RWPE2 (cell line): Measurements from ENCODE around the gene PTPRD.

Experiments
- ATAC-seq: fragments of 200-7000 bp; cut with Tn5 transposase; 3 replicates; pipeline ENCODE4 v1.9.1; 2021; ENCODE audit warnings: low read depth
- DNase-seq: peaks from one replicate; pipeline ENCODE4 v3.0.0-alpha.2; 2020; ENCODE audit warnings: low spot score
- H3K27ac ChIP-seq: fragments of 450-650 bp; 2 replicates; pipeline ENCODE4 v1.5.1; 2017; ENCODE audit warnings: mild to moderate bottlenecking; ENCODE audit not compliant: poor library complexity, severe bottlenecking
- H3K27me3 ChIP-seq: fragments of 250-450 bp; sonication (Bioruptor Pico); 2 replicates; pipeline ENCODE4 v1.5.1; 2021; ENCODE audit warnings: mild to moderate bottlenecking, moderate library complexity; ENCODE audit not compliant: insufficient read depth, poor library complexity, severe bottlenecking
- H3K36me3 ChIP-seq: fragments of 250-450 bp; sonication (Bioruptor Pico); 2 replicates; pipeline ENCODE4 v1.5.1; 2020; ENCODE audit warnings: low read depth, mild to moderate bottlenecking, moderate library complexity
- H3K4me1 ChIP-seq: fragments of 250-450 bp; sonication (Bioruptor Pico); 2 replicates; pipeline ENCODE4 v1.5.1; 2021; ENCODE audit warnings: mild to moderate bottlenecking, moderate library complexity; ENCODE audit not compliant: insufficient read depth, poor library complexity, severe bottlenecking
- H3K4me3 ChIP-seq: fragments of 250-450 bp; sonication (Bioruptor Pico); 2 replicates; pipeline ENCODE4 v1.5.1; 2021; ENCODE audit warnings: mild to moderate bottlenecking, moderate library complexity; ENCODE audit not compliant: severe bottlenecking
- H3K9me3 ChIP-seq: fragments of 250-450 bp; sonication (Bioruptor Pico); 2 replicates; pipeline ENCODE4 v1.5.1; 2021; ENCODE audit warnings: mild to moderate bottlenecking, moderate library complexity; ENCODE audit not compliant: severe bottlenecking
- CTCF ChIP-seq: fragments of 450-650 bp; IDR thresholded peaks from one replicate; pipeline ENCODE4 v1.5.1; 2017; ENCODE audit warnings: mild to moderate bottlenecking, moderate library complexity; ENCODE audit not compliant: poor library complexity, severe bottlenecking

PTPRD gene

GRCh38 chr9:10255758-10256157 is 357.0 kb downstream of the PTPRD start:
- Histone ChIP-seq H3K27ac (no peak overlapping the region), H3K4me3 (no peak overlapping the region), H3K4me1 (peaks cover 11% of the 10 kb centered on the region), H3K27me3 (no peaks in the 10 kb centered on the region), H3K9me3 (no peaks in the 10 kb centered on the region), H3K36me3 (no peaks in the 10 kb centered on the region)
- no peak for DNase-seq
- no peak for TF ChIP-seq CTCF
- no peak for ATAC-seq

- peaks cover 21% of the 10 kb centered on the region for H3K4me1 ChIP-seq
- no peak overlapping the region for H3K27ac ChIP-seq
- DNase-seq (no peak), ATAC-seq (no peak)
- no peak overlapping the region for H3K4me3 ChIP-seq
- no peaks in the 10 kb centered on the region for H3K9me3 ChIP-seq
- H3K36me3 ChIP-seq, result no peaks in the 10 kb centered on the region
- TF ChIP-seq CTCF, result no peak
- no peaks in the 10 kb centered on the region for H3K27me3 ChIP-seq
These were observed 358.5 kb downstream of the PTPRD start for GRCh38 chr9:10254338-10254737.

- Histone ChIP-seq H3K36me3 (no peaks in the 10 kb centered on the region), H3K9me3 (no peaks in the 10 kb centered on the region), H3K4me3 (no peak overlapping the region), H3K27me3 (no peaks in the 10 kb centered on the region), H3K27ac (no peak overlapping the region), H3K4me1 (peaks cover 21% of the 10 kb centered on the region)
- TF ChIP-seq CTCF, result no peak
- ATAC-seq, result no peak
- no peak for DNase-seq
These were observed 359.5 kb downstream of the PTPRD start for GRCh38 chr9:10253341-10253740.

- H3K9me3 ChIP-seq, result no peaks in the 10 kb centered on the region
- no peak overlapping the region for H3K27ac ChIP-seq
- ATAC-seq (0 out of 3 replicates have a peak, but pooled peaks have one; percentile 30), DNase-seq (no peak)
- no peaks in the 10 kb centered on the region for H3K27me3 ChIP-seq
- peaks cover 21% of the 10 kb centered on the region for H3K4me1 ChIP-seq
- H3K36me3 ChIP-seq, result no peaks in the 10 kb centered on the region
- no peak overlapping the region for H3K4me3 ChIP-seq
- no peak for TF ChIP-seq CTCF
These were observed 360.6 kb downstream of the PTPRD start for GRCh38 chr9:10252174-10252573.

GRCh38 chr9:10251490-10251889 is 361.3 kb downstream of the PTPRD start:
- H3K9me3 ChIP-seq, result no peaks in the 10 kb centered on the region
- no peaks in the 10 kb centered on the region for H3K27me3 ChIP-seq
- DNase-seq, result no peak
- no peaks in the 10 kb centered on the region for H3K36me3 ChIP-seq
- peaks cover 21% of the 10 kb centered on the region for H3K4me1 ChIP-seq
- H3K4me3 ChIP-seq, result no peak overlapping the region
- ATAC-seq, result peak; percentile 95
- no peak for TF ChIP-seq CTCF
- H3K27ac ChIP-seq, result no peak overlapping the region
